Measurements from ENCODE around the gene EPS8L2. TPM values are rescaled to one million over a fixed set of nuclear protein-coding genes. Genes with fewer than 3 reads are reported as not detected.
"Not testable (repeated sequence)": the region's sequence is repeated elsewhere in the genome, so short reads cannot be mapped to it uniquely, and the experiment has no call there.

Gene EPS8L2
- total and polyA plus RNA-seq, 2 donors: 3.9 to 28.8 TPM

DNA sequence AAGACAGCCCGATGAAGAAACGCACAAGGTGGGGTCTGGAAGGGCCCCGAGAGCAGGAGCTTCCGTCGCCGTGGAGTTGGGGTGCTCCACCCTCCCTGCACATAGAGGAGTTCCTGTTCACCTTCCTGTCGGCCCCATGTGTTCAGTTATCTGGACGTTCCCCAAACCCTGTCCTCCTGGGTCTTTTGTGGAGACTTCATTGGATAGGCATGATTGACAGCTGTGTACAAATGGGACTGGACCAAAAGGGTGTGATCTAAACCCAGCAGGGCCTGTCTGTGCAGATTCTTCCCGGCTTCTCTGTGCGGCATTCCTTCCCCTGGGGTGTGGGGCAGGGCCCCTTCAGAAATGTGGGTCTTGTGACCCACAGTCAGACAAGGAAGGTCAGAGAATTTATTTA is 31.9 kb downstream of the EPS8L2 start:
- H3K4me1 ChIP-seq (ENCODE audit: control insufficient read depth in 2 of 2, insufficient read depth in 2 of 2, low read length in 2 of 2); H3K27ac ChIP-seq (ENCODE audit: low read depth in 1 of 2, low read length in 1 of 2); H3K4me3 ChIP-seq (ENCODE audit: low read length in 2 of 2); H3K36me3 ChIP-seq (ENCODE audit: control insufficient read depth in 2 of 2, insufficient read depth in 2 of 2, low read length in 1 of 2); H3K9me3 ChIP-seq (ENCODE audit: control insufficient read depth in 2 of 2, insufficient read depth in 1 of 2, low read length in 1 of 2); DNase-seq (ENCODE audit: low read depth in 6 of 9, low spot score in 9 of 9): not testable (repeated sequence)
- WGBS: 23% methylated on average over 10 of the region's 10 CpGs
- peaks cover 0 to 29% of the 10 kb centered on the region in 2 donors for H3K27me3 ChIP-seq (ENCODE audit: control insufficient read depth in 2 of 2, insufficient read depth in 1 of 2, low read length in 1 of 2)

DNA sequence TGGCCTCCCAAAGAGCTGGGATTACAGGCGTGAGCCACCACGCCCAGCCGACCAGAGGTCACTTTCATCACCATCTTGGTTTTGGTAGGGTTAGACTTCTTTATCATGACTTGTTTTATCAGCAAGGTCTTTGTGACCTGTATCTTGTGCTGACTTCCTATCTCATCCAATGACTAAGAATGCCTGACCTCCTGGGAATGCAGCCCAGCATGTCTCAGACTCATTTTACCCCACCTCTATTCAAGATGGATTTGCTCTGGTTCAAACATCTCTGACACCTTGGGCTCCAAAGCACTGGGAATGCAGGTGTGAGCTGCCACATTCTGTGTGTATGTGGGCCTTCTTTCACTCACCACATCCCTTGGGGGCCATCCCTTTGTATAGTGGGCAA is 36.1 kb downstream of the EPS8L2 start:
- DNase-seq (ENCODE audit: low read depth in 6 of 9, low spot score in 9 of 9): no peak
- WGBS: over 99% methylated on average over 3 of the region's 3 CpGs
- no peaks in the 10 kb centered on the region for H3K36me3 ChIP-seq (ENCODE audit: control insufficient read depth in 2 of 2, insufficient read depth in 2 of 2, low read length in 1 of 2)
- peaks cover 3 to 12% of the 10 kb centered on the region in 2 donors for H3K4me1 ChIP-seq (ENCODE audit: control insufficient read depth in 2 of 2, insufficient read depth in 2 of 2, low read length in 2 of 2)
- H3K27me3 ChIP-seq (ENCODE audit: control insufficient read depth in 2 of 2, insufficient read depth in 1 of 2, low read length in 1 of 2): peaks cover 0 to 26% of the 10 kb centered on the region in 2 donors
- peaks cover 0 to 2% of the 10 kb centered on the region in 2 donors for H3K9me3 ChIP-seq (ENCODE audit: control insufficient read depth in 2 of 2, insufficient read depth in 1 of 2, low read length in 1 of 2)
- H3K27ac ChIP-seq (ENCODE audit: low read depth in 1 of 2, low read length in 1 of 2): no peak overlapping the region
- H3K4me3 ChIP-seq (ENCODE audit: low read length in 2 of 2): no peak overlapping the region

DNA sequence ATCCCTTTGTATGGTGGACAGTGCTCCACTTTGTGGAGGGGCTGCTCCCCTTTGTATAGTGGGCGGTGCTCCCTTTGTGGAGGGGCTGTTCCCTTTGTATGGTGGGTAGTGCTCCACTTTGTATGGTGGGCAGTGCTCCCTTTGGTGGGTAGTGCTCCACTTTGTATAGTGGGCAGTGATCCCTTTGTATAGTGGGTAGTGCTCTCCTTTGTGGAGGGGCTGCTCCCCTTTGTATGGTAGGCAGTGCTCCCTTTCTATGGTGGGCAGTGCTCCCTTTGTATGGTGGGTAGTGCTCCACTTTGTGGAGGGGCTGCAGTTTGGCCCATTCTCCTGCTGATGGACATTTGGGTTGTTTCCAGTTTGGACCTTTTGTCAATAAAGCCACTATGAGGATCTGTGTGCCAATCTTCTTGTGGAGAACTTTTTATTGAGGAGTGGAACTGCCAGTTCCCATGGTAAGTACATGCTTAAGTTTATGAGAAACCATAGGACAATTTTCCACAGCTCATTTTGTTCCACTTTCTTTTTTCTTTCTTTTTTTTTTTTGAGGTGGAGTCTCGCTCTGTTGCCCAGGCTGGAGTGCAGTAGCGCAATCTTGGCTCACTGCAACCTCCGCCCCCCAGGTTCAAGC is 36.7 kb downstream of the EPS8L2 start:
- Histone ChIP-seq H3K9me3 (ENCODE audit: control insufficient read depth in 2 of 2, insufficient read depth in 1 of 2, low read length in 1 of 2) (peaks cover 0 to 2% of the 10 kb centered on the region in 2 donors), H3K27me3 (ENCODE audit: control insufficient read depth in 2 of 2, insufficient read depth in 1 of 2, low read length in 1 of 2) (peaks cover 0 to 21% of the 10 kb centered on the region in 2 donors), H3K4me3 (ENCODE audit: low read length in 2 of 2) (no peak overlapping the region), H3K27ac (ENCODE audit: low read depth in 1 of 2, low read length in 1 of 2) (no peak overlapping the region), H3K36me3 (ENCODE audit: control insufficient read depth in 2 of 2, insufficient read depth in 2 of 2, low read length in 1 of 2) (no peaks in the 10 kb centered on the region), H3K4me1 (ENCODE audit: control insufficient read depth in 2 of 2, insufficient read depth in 2 of 2, low read length in 2 of 2) (peaks cover 3 to 7% of the 10 kb centered on the region in 2 donors)
- DNase-seq (ENCODE audit: low read depth in 6 of 9, low spot score in 9 of 9): no peak
- WGBS: 97% methylated on average over 4 of the region's 4 CpGs

DNA sequence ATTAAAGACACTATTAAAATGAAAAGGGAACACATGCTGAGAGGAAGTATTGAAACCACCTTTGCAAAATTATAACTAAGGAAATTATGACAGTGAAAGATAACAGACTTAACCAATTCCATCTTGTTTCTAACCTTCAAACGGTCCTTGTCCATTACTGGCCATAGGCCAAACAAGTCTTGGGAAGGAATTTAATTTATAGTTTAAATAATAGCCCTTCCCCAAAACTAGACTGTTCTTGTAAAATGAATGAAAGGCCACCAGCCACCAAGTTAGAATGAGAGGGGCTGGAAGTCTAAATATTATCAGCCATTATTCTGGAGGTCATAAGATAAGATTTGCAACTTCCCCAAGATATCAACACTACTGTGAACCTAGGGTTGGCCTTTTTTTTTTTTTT is 39.4 kb downstream of the EPS8L2 start:
- Histone ChIP-seq H3K36me3 (ENCODE audit: control insufficient read depth in 2 of 2, insufficient read depth in 2 of 2, low read length in 1 of 2) (no peaks in the 10 kb centered on the region), H3K9me3 (ENCODE audit: control insufficient read depth in 2 of 2, insufficient read depth in 1 of 2, low read length in 1 of 2) (peaks cover 0 to 2% of the 10 kb centered on the region in 2 donors), H3K4me1 (ENCODE audit: control insufficient read depth in 2 of 2, insufficient read depth in 2 of 2, low read length in 2 of 2) (peaks cover 12 to 16% of the 10 kb centered on the region in 2 donors), H3K27ac (ENCODE audit: low read depth in 1 of 2, low read length in 1 of 2) (no peak overlapping the region), H3K27me3 (ENCODE audit: control insufficient read depth in 2 of 2, insufficient read depth in 1 of 2, low read length in 1 of 2) (peaks cover 0 to 8% of the 10 kb centered on the region in 2 donors), H3K4me3 (ENCODE audit: low read length in 2 of 2) (no peak overlapping the region)
- WGBS: 18% methylated on average over 1 of the region's 1 CpG
- no peak for DNase-seq (ENCODE audit: low read depth in 6 of 9, low spot score in 9 of 9)

DNA sequence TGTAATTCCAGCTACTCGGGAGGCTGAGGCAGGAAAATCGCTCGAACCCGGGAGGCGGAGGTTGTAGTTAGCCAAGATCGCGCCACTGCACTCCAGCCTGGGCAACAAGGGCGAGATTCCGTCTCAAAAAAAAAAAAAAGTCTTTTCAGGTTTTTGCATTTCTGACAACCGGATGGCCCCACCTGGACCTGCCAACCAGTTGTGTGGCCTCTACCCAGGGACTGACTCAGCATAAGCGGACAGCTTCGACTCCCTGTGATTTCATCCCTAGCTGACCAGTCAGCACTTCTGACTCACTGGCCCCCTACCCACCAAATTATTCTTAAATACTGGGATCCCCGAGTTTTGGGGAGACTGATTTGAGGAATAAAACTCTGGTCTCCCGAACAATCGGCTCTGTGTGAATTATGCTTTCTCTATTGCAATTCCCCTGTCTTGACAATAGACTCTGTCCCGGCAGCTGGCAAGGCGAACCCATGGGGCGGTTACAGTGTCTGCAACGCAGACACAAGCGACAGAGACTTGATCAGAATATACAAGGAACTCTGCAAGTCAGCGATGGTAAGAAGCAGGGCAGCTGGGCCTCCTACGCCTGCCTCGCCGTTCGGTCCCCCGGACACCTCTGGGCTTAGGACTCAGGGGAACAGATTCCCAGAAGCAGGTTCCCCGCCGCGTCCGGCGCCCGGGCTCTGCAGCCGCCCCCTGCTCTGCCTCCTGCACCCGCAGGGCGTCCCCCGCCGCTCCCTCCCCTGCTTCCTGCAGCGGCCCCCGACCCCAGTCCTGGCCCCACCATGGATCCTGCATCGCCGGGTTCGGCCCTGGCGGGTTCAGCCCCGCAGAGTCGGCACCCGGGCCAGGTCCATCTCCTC is 40.5 kb downstream of the EPS8L2 start:
- Histone ChIP-seq H3K27me3 (ENCODE audit: control insufficient read depth in 2 of 2, insufficient read depth in 1 of 2, low read length in 1 of 2) (peaks cover 0 to 8% of the 10 kb centered on the region in 2 donors), H3K4me3 (ENCODE audit: low read length in 2 of 2) (peak overlapping the region; percentile 64 to 79), H3K36me3 (ENCODE audit: control insufficient read depth in 2 of 2, insufficient read depth in 2 of 2, low read length in 1 of 2) (no peaks in the 10 kb centered on the region), H3K27ac (ENCODE audit: low read depth in 1 of 2, low read length in 1 of 2) (peak overlapping the region in 1 of 2 donors; percentile 8), H3K4me1 (ENCODE audit: control insufficient read depth in 2 of 2, insufficient read depth in 2 of 2, low read length in 2 of 2) (peaks cover 12 to 16% of the 10 kb centered on the region in 2 donors), H3K9me3 (ENCODE audit: control insufficient read depth in 2 of 2, insufficient read depth in 1 of 2, low read length in 1 of 2) (peaks cover 0 to 2% of the 10 kb centered on the region in 2 donors)
- DNase-seq (ENCODE audit: low read depth in 6 of 9, low spot score in 9 of 9): peak in 2 of 9 donors; percentile 46 to 65
- 26% methylated on average over 46 of the region's 46 CpGs for WGBS

DNA sequence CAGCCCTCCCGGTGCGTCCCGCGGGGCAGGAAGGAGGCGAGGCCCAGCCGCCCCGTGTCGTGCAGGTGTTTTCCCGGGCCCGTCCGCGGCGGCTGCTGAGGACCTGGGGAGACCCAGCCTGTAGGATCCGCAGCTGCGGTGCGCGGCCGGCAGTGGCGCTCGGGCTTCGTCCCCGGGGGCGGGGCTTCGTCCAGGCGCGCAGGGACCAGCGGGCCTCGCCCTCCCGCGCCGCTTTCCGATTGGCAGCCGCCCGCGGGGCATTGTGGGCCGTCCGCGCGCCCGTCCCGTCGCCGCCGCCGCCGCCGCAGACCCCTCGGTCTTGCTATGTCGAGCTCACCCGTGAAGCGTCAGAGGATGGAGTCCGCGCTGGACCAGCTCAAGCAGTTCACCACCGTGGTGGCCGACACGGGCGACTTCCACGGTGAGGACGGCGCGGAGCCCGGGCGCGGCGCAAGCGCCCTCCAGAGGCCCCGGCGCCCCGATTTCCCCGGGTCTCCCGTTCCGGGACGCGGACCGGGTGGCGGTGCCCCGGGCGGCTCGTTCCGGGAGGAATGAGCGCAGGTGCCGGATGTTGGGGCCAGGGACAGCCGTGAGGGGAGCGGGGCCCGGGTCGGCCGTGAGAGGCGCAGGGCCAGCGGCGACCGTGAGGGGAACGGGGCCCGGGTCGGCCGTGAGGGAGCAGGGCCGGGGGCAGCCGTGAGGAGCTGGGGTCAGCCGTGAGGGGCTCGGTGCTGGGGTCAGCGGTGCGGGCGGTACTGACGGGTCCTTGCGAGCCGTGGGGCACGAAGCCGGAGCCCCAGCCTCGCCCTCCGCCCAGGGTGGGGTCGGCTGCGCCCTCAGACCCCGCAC is 41.4 kb downstream of the EPS8L2 start, which contains the start of gene TALDO1:
Gene TALDO1, plus strand, starts transcription at position 307 of the 849 bp plus-strand sequence. Its CDS starts 18 bp downstream, at position 325.
- Histone ChIP-seq H3K4me1 (ENCODE audit: control insufficient read depth in 2 of 2, insufficient read depth in 2 of 2, low read length in 2 of 2) (peaks cover 12 to 16% of the 10 kb centered on the region in 2 donors), H3K9me3 (ENCODE audit: control insufficient read depth in 2 of 2, insufficient read depth in 1 of 2, low read length in 1 of 2) (peaks cover 0 to 2% of the 10 kb centered on the region in 2 donors), H3K36me3 (ENCODE audit: control insufficient read depth in 2 of 2, insufficient read depth in 2 of 2, low read length in 1 of 2) (peaks cover 0 to 2% of the 10 kb centered on the region in 2 donors), H3K27ac (ENCODE audit: low read depth in 1 of 2, low read length in 1 of 2) (peak within 1 kb of the TSS; percentile 49 to 73), H3K27me3 (ENCODE audit: control insufficient read depth in 2 of 2, insufficient read depth in 1 of 2, low read length in 1 of 2) (peaks cover 0 to 8% of the 10 kb centered on the region in 2 donors), H3K4me3 (ENCODE audit: low read length in 2 of 2) (peak within 1 kb of the TSS; percentile 64 to 79)
- under 1% methylated on average over 112 of the region's 112 CpGs for WGBS
- peak in 4 of 9 donors; percentile 54 to 82 (median 72) for DNase-seq (ENCODE audit: low read depth in 6 of 9, low spot score in 9 of 9)

DNA sequence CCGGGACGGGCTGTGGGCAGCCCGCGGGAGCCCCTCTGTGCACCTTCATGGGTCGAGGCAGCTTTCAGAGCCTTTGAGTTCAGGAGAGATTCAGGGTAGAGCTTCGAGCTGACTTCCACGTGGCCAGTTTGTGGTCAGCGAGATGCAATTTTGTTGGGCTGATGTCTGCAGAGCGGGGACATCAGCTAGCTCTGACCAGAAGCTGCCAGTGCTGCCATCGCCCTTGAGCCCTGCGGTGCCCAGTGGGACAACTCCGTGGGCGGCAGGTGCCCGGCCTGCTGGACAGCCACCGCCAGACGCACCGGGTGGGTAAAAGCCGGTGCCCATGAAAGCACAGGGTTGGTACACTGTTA is 42.0 kb downstream of the EPS8L2 start:
- Histone ChIP-seq H3K27ac (ENCODE audit: low read depth in 1 of 2, low read length in 1 of 2) (peak overlapping the region; percentile 49 to 73), H3K4me3 (ENCODE audit: low read length in 2 of 2) (peak overlapping the region; percentile 64 to 79), H3K27me3 (ENCODE audit: control insufficient read depth in 2 of 2, insufficient read depth in 1 of 2, low read length in 1 of 2) (peaks cover 0 to 8% of the 10 kb centered on the region in 2 donors), H3K4me1 (ENCODE audit: control insufficient read depth in 2 of 2, insufficient read depth in 2 of 2, low read length in 2 of 2) (peaks cover 12 to 16% of the 10 kb centered on the region in 2 donors), H3K9me3 (ENCODE audit: control insufficient read depth in 2 of 2, insufficient read depth in 1 of 2, low read length in 1 of 2) (peaks cover 0 to 2% of the 10 kb centered on the region in 2 donors), H3K36me3 (ENCODE audit: control insufficient read depth in 2 of 2, insufficient read depth in 2 of 2, low read length in 1 of 2) (peaks cover 0 to 3% of the 10 kb centered on the region in 2 donors)
- under 1% methylated on average over 18 of the region's 18 CpGs for WGBS
- no peak for DNase-seq (ENCODE audit: low read depth in 6 of 9, low spot score in 9 of 9)

DNA sequence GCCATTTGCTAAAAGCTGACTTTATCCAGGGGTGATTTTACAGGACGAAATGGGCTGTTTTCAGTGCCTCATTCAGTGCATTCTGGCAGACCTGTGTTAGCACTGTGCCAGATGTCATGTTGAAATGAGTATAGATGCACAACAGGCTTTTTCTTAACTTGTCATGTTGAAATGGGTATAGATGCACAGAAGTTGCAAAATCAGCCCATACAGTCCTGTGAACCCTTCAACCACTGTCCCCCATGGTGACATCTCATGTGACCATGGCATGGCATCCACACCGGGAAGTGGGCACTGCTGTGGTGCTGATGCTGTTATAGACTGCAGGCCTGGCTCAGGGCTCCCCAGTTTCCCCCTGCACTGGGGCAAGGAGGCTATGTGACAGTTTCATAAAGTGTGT is 43.7 kb downstream of the EPS8L2 start:
- no peak for DNase-seq (ENCODE audit: low read depth in 6 of 9, low spot score in 9 of 9)
- H3K9me3 ChIP-seq (ENCODE audit: control insufficient read depth in 2 of 2, insufficient read depth in 1 of 2, low read length in 1 of 2): peaks cover 0 to 2% of the 10 kb centered on the region in 2 donors
- 81% methylated on average over 2 of the region's 2 CpGs for WGBS
- no peak overlapping the region for H3K27ac ChIP-seq (ENCODE audit: low read depth in 1 of 2, low read length in 1 of 2)
- peaks cover 0 to 8% of the 10 kb centered on the region in 2 donors for H3K27me3 ChIP-seq (ENCODE audit: control insufficient read depth in 2 of 2, insufficient read depth in 1 of 2, low read length in 1 of 2)
- no peak overlapping the region for H3K4me3 ChIP-seq (ENCODE audit: low read length in 2 of 2)
- peaks cover 12 to 16% of the 10 kb centered on the region in 2 donors for H3K4me1 ChIP-seq (ENCODE audit: control insufficient read depth in 2 of 2, insufficient read depth in 2 of 2, low read length in 2 of 2)
- H3K36me3 ChIP-seq (ENCODE audit: control insufficient read depth in 2 of 2, insufficient read depth in 2 of 2, low read length in 1 of 2): peaks cover 0 to 3% of the 10 kb centered on the region in 2 donors
